WI38 (cell line): ENCODE data around the gene AP4B1.
"Not testable (repeated sequence)": the region's sequence is repeated elsewhere in the genome, so short reads cannot be mapped to it uniquely, and the experiment has no call there.

Experiments used
- H3K4me3 ChIP-seq: 2 replicates; pipeline ENCODE4 v1.5.1; 2011; ENCODE audit warnings: low read depth, mild to moderate bottlenecking, control low read depth, low read length
- CTCF ChIP-seq: IDR thresholded peaks from 2 replicates; pipeline ENCODE4 v1.5.1; 2012; ENCODE audit warnings: low read depth, mild to moderate bottlenecking, control low read depth, low read length

The AP4B1 gene

GRCh38 chr1:113904674-113905434 lies at the start of gene AP4B1, which contains the start of gene DCLRE1B:
Gene AP4B1 (minus strand): TSS chr1:113904799. CDS start chr1:113904717, 82 bp downstream.
Gene DCLRE1B (plus strand): TSS chr1:113905326. CDS start chr1:113905587, 261 bp downstream.
- TF ChIP-seq CTCF, result peak; percentile 61
- peak within 1 kb of the TSS; percentile 94 for H3K4me3 ChIP-seq

- TF ChIP-seq CTCF, result no peak
Measured at GRCh38 chr1:113951719-113952118, 47.1 kb upstream of the AP4B1 start.

GRCh38 chr1:113950908-113951307 lies 46.3 kb upstream of the AP4B1 start:
- no peak overlapping the region for H3K4me3 ChIP-seq
- no peak for TF ChIP-seq CTCF

More at GRCh38 chr1:113951719-113952118, 47.1 kb upstream of the AP4B1 start:
- no peak overlapping the region for H3K4me3 ChIP-seq

GRCh38 chr1:113949007-113949406 lies 44.4 kb upstream of the AP4B1 start:
- H3K4me3 ChIP-seq, result no peak overlapping the region
- TF ChIP-seq CTCF, result no peak; the same call in 1 of the 2 replicates

- H3K4me3 ChIP-seq, result not testable (repeated sequence)
Measured at GRCh38 chr1:113948151-113948550, 43.6 kb upstream of the AP4B1 start.

- no peak overlapping the region for H3K4me3 ChIP-seq
- no peak for TF ChIP-seq CTCF
Measured at GRCh38 chr1:113947388-113948107, 42.9 kb upstream of the AP4B1 start.

GRCh38 chr1:113946678-113947387 lies 42.2 kb upstream of the AP4B1 start:
- H3K4me3 ChIP-seq, result no peak overlapping the region
- no peak for TF ChIP-seq CTCF
